Left lung (tissue), 10 donors: ENCODE measurements around the gene SPATA12. TPM values are rescaled to one million over a fixed set of nuclear protein-coding genes. Genes with fewer than 3 reads are reported as not detected.

ENCODE experiments used
- ATAC-seq: fragments of 200-7000 bp; cut with Tn5 transposase; one replicate; pipeline ENCODE4 v1.9.1; 2020; ENCODE audit warnings: moderate library complexity
- DNase-seq, 4 donors: peaks; one replicate each; pipeline ENCODE4 v3.0.0-alpha.2; 2013 to 2020
- H3K27ac ChIP-seq, 2 donors: fragments of 200-600 bp; sonication (generic) in 1 of 2; one replicate each; pipeline versions ENCODE4 v1.5.0 to v1.8.0; 2020 to 2021
- H3K27me3 ChIP-seq, 2 donors: fragments of 200-600 bp; sonication (generic) in 1 of 2; one replicate each; pipeline versions ENCODE4 v1.5.0 to v1.8.0; 2020 to 2021
- H3K36me3 ChIP-seq, 2 donors: fragments of 200-600 bp; sonication (generic) in 1 of 2; one replicate each; pipeline versions ENCODE4 v1.5.0 to v1.8.0; 2020 to 2021
- H3K4me1 ChIP-seq, 2 donors: fragments of 200-600 bp; one replicate each; pipeline ENCODE4 v1.8.0; 2021
- H3K4me3 ChIP-seq, 2 donors: fragments of 200-600 bp; sonication (generic) in 1 of 2; one replicate each; pipeline versions ENCODE4 v1.5.0 to v1.8.0; 2020 to 2021; ENCODE audit warnings: mild to moderate bottlenecking in 1 of 2
- H3K9me3 ChIP-seq, 2 donors: fragments of 200-600 bp; sonication (generic) in 1 of 2; one replicate each; pipeline versions ENCODE4 v1.5.0 to v1.8.0; 2020 to 2021
- CTCF ChIP-seq, 2 donors: fragments of 200-600 bp; sonication (generic) in 1 of 2; IDR thresholded peaks; one replicate each; pipeline versions ENCODE4 v1.5.0 to v1.8.0; 2021; ENCODE audit warnings: antibody characterized with exemption in 2 of 2
- intact Hi-C, 2 donors: fragments of 100-400 bp; cut with DNase I; formaldehyde crosslinking; loops; one replicate each; pipeline versions ENCODE4 v1.11.2 to v1.14.2; 2022
- polyA plus RNA-seq, 6 donors: library from polyadenylated mRNA; unstranded; fragments of 120-200 nt; gene quantifications; one replicate each; pipeline ENCODE4 v1.2.1, GENCODE V29; 2013; ENCODE audit not compliant: insufficient read length in 6 of 6
- total RNA-seq, 2 donors: library from RNA; stranded (reverse); fragmentation: NEBNext Ultra II Directional; extraction: Animal tissue kit (Norgen Biotek cat#: 25700); gene quantifications; one replicate each; pipeline ENCODE4 v1.2.1, GENCODE V29; 2021
- donor health status: DM: no; HTN: yes; CAD: no.
- donor health status: DM: no; HTN: no; CAD: no.

Gene SPATA12
- total and polyA plus RNA-seq, 8 donors, result 0.17 to 0.21 TPM; not detected in 6

GRCh38 chr3:57074135-57074534 lies 13.7 kb downstream of the SPATA12 start:
- TF ChIP-seq CTCF (IDR thresholded peaks at IDR 0.05), result no peak
- DNase-seq (no peak), ATAC-seq (no peak)
- H3K27me3 ChIP-seq, result peaks cover 3 to 30% of the 10 kb centered on the region in 2 donors
- H3K36me3 ChIP-seq, result no peaks in the 10 kb centered on the region
- no peaks in the 10 kb centered on the region for H3K9me3 ChIP-seq
- peaks cover 0 to 12% of the 10 kb centered on the region in 2 donors for H3K4me1 ChIP-seq
- no peak overlapping the region for H3K4me3 ChIP-seq
- H3K27ac ChIP-seq, result no peak overlapping the region
- intact Hi-C loops, result no loop called here

GRCh38 chr3:57076422-57076951 lies 16.0 kb downstream of the SPATA12 start:
- intact Hi-C loops, result no loop called here
- DNase-seq (no peak), ATAC-seq (no peak)
- Histone ChIP-seq H3K4me1 (peaks cover 0 to 12% of the 10 kb centered on the region in 2 donors), H3K27ac (no peak overlapping the region), H3K36me3 (no peaks in the 10 kb centered on the region), H3K4me3 (no peak overlapping the region), H3K9me3 (no peaks in the 10 kb centered on the region), H3K27me3 (peaks cover 3 to 44% of the 10 kb centered on the region in 2 donors)
- no peak for TF ChIP-seq CTCF (IDR thresholded peaks at IDR 0.05)

- ATAC-seq (no peak), DNase-seq (no peak)
- Histone ChIP-seq H3K9me3 (no peaks in the 10 kb centered on the region), H3K4me3 (peak overlapping the region; percentile 66 to 68), H3K27ac (no peak overlapping the region), H3K36me3 (no peaks in the 10 kb centered on the region), H3K27me3 (peaks cover 3 to 44% of the 10 kb centered on the region in 2 donors), H3K4me1 (peaks cover 0 to 12% of the 10 kb centered on the region in 2 donors)
- intact Hi-C loops, result no loop called here
- TF ChIP-seq CTCF (IDR thresholded peaks at IDR 0.05), result no peak
Measured at GRCh38 chr3:57077630-57078343, 17.3 kb downstream of the SPATA12 start.

- intact Hi-C loops, result no loop called here
- peaks cover 0 to 12% of the 10 kb centered on the region in 2 donors for H3K4me1 ChIP-seq
- DNase-seq (peak in 2 of 4 donors; percentile 38 to 49), ATAC-seq (peak; percentile 52)
- H3K27ac ChIP-seq, result no peak overlapping the region
- peak overlapping the region; percentile 66 to 68 for H3K4me3 ChIP-seq
- H3K9me3 ChIP-seq, result no peaks in the 10 kb centered on the region
- no peaks in the 10 kb centered on the region for H3K36me3 ChIP-seq
- H3K27me3 ChIP-seq, result peaks cover 3 to 44% of the 10 kb centered on the region in 2 donors
- no peak for TF ChIP-seq CTCF (IDR thresholded peaks at IDR 0.05)
Measured at GRCh38 chr3:57078344-57078634, 17.8 kb downstream of the SPATA12 start.

GRCh38 chr3:57078635-57079473 lies 18.4 kb downstream of the SPATA12 start:
- no peak for TF ChIP-seq CTCF (IDR thresholded peaks at IDR 0.05)
- peak overlapping the region; percentile 66 to 68 for H3K4me3 ChIP-seq
- DNase-seq, result peak; percentile 31 to 87 (median 46)
- peaks cover 3 to 44% of the 10 kb centered on the region in 2 donors for H3K27me3 ChIP-seq
- no peaks in the 10 kb centered on the region for H3K9me3 ChIP-seq
- intact Hi-C loops, result no loop called here
- H3K36me3 ChIP-seq, result no peaks in the 10 kb centered on the region
- no peak overlapping the region for H3K27ac ChIP-seq
- H3K4me1 ChIP-seq, result peaks cover 0 to 12% of the 10 kb centered on the region in 2 donors
- ATAC-seq, result peak; percentile 86
